ENCODE measurements around the gene SLC25A26. TPM values are rescaled to one million over a fixed set of nuclear protein-coding genes. Genes with fewer than 3 reads are reported as not detected.

The SLC25A26 gene
- total and polyA plus RNA-seq, 2 of the 13 experiments (the other 11 are each of a cell fraction or from before 2014, with no cell fraction given) = 23.1 to 32.7 TPM

DNA sequence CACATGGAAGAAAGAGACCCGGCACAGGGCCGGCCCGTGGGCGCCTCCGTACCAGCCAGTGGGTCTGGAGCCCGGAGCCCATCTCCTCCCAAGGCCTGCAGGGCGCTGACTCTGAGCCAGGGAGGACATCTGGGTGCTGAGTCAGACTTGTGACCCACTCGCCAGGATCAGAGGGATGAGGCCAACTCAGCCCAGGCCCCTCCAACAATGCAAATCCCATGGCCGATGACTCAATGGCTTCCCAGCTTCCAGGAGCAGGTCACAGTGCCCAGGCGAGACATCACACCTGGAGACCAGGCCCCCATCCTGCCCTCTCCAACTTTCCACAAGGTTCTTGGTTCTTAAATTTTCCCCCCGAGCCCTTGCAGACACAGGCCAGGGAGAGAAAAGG lies 184.9 kb downstream of the SLC25A26 start:
- Histone ChIP-seq H3K9me3 (ENCODE audit: low read length) (no peaks in the 10 kb centered on the region), H3K36me3 (replicated peaks in 1 of 2; ENCODE audit: control insufficient read depth in 1 of 2, insufficient read depth in 2 of 2, low read length in 2 of 2) (peaks cover 25 to 65% of the 10 kb centered on the region in 2 experiments), H3K27ac (ENCODE audit: extremely low read length, insufficient read depth, low read length) (no peak overlapping the region), H4K20me1 (ENCODE audit: insufficient read depth, low read length) (no peaks in the 10 kb centered on the region), H3K27me3 (ENCODE audit: control insufficient read depth in 1 of 2, insufficient read depth in 2 of 2, low read length in 2 of 2) (no peaks in the 10 kb centered on the region), H3K9ac (ENCODE audit: insufficient read depth, low read depth, low read length) (no peak overlapping the region), H3K79me2 (ENCODE audit: insufficient read depth, low read length) (no peaks in the 10 kb centered on the region), H2AFZ (ENCODE audit: low read length) (no peak overlapping the region), H3K4me3 (replicated peaks in 1 of 3; ENCODE audit: insufficient read depth in 1 of 3, low read depth in 2 of 3, low read length in 3 of 3) (no peak overlapping the region), H3K4me2 (ENCODE audit: low read depth, low read length) (no peak overlapping the region), H3K4me1 (ENCODE audit: insufficient read depth, low read length) (peaks cover 9% of the 10 kb centered on the region)
- no peak for DNase-seq (ENCODE audit: low spot score)
- FAIRE-seq = no peak
- WGBS (ENCODE audit: low lambda C conversion rate) = no CpG with 5 or more reads among the region's 11 CpGs
- no peak for ATAC-seq
- intact Hi-C loops (cut with micrococcal nuclease; ENCODE audit: unreplicated experiment) = loop anchor here (2.0 to 5.0 kb wide), 2 partner anchors 77 to 93 kb away; no protein-coding TSS in a partner anchor
- ChIA-PET CTCF (ENCODE audit: low intra/inter-chr PET ratio, low total read pairs) (no interaction called here), POLR2A (no interaction called here)
- BruUV-seq (replicated peaks) = no TSS peak
- in situ Hi-C loops (cut with HindIII; ENCODE audit: extremely low pct_ligation_motif_present, low pct_unique_long_range_greater_than_20kb) = loop anchor here (5.0 kb wide), 2 partner anchors 92 to 412 kb away; no protein-coding TSS in a partner anchor
- TF ChIP-seq ZNF260 (CRISPR knock-in tag; IDR thresholded peaks at IDR 0.05; ENCODE audit: borderline replicate concordance, low read depth) (no peak), MEIS1 (CRISPR knock-in tag; IDR thresholded peaks at IDR 0.05; ENCODE audit: borderline replicate concordance) (no peak), ZNF780A (CRISPR knock-in tag; IDR thresholded peaks at IDR 0.05) (no peak), DNMT3B (CRISPR knock-in tag; conservative IDR thresholded peaks at IDR 0.05) (no peak), RAD21 (CRISPR knock-in tag; IDR thresholded peaks at IDR 0.05) (no peak), ZNF367 (CRISPR knock-in tag; IDR thresholded peaks at IDR 0.05; ENCODE audit: borderline replicate concordance) (no peak), ZNF605 (CRISPR knock-in tag; IDR thresholded peaks at IDR 0.05) (no peak), THAP9 (CRISPR knock-in tag; IDR thresholded peaks at IDR 0.05; ENCODE audit: borderline replicate concordance) (no peak), PBX2 (CRISPR knock-in tag; IDR thresholded peaks at IDR 0.05) (no peak), ZC3H4 (CRISPR knock-in tag; IDR thresholded peaks at IDR 0.05; ENCODE audit: borderline replicate concordance) (no peak), ZNF275 (CRISPR knock-in tag; IDR thresholded peaks at IDR 0.05; ENCODE audit: borderline replicate concordance) (no peak), ZNF597 (CRISPR knock-in tag; IDR thresholded peaks at IDR 0.05) (no peak), CBX2 (IDR thresholded peaks at IDR 0.05; ENCODE audit: low read depth, low read length) (no peak), CBX2 (CRISPR knock-in tag; IDR thresholded peaks at IDR 0.05; ENCODE audit: low read depth) (no peak), IRX3 (CRISPR knock-in tag; IDR thresholded peaks at IDR 0.05; ENCODE audit: borderline replicate concordance, low read depth) (no peak), SP2 (CRISPR knock-in tag; IDR thresholded peaks at IDR 0.05) (no peak), SMARCE1 (IDR thresholded peaks at IDR 0.05; ENCODE audit: borderline replicate concordance) (no peak)
